SKM-1 (cell line): ENCODE results near the gene KDM3A.

ENCODE experiments used
- DNase-seq: peaks from one replicate; lab custom pipeline; 2025; ENCODE audit not compliant: unreplicated experiment; lab: John Stamatoyannopoulos, UW

KDM3A gene

GRCh38 chr2:86440631-86441391, at the start of gene KDM3A:
TSS of gene KDM3A (plus strand) at chr2:86441371. CDS start at chr2:86442048, 677 bp downstream.
- DNase-seq, result peak; percentile 99

- DNase-seq, result no peak
These were observed 48.2 kb upstream of the KDM3A start for GRCh38 chr2:86392873-86393518.

- DNase-seq, result no peak
These were observed 47.4 kb upstream of the KDM3A start for GRCh38 chr2:86393521-86394491.

GRCh38 chr2:86396291-86396785, 44.8 kb upstream of the KDM3A start:
- peak; percentile 63 for DNase-seq

- no peak for DNase-seq
These were observed 43.2 kb upstream of the KDM3A start for GRCh38 chr2:86397986-86398385.

- no peak for DNase-seq
These were observed 42.4 kb upstream of the KDM3A start for GRCh38 chr2:86398500-86399474.

- DNase-seq, result no peak
These were observed 40.9 kb upstream of the KDM3A start for GRCh38 chr2:86400321-86400720.

- no peak for DNase-seq
These were observed 30.6 kb upstream of the KDM3A start for GRCh38 chr2:86410581-86410980.

GRCh38 chr2:86411396-86411795, 29.8 kb upstream of the KDM3A start:
- no peak for DNase-seq

GRCh38 chr2:86412007-86412406, 29.2 kb upstream of the KDM3A start:
- DNase-seq, result no peak

GRCh38 chr2:86413296-86414094, 27.7 kb upstream of the KDM3A start:
- no peak for DNase-seq

GRCh38 chr2:86414996-86415395, 26.2 kb upstream of the KDM3A start:
- no peak for DNase-seq

GRCh38 chr2:86416146-86416545, 25.0 kb upstream of the KDM3A start:
- peak; percentile 67 for DNase-seq

GRCh38 chr2:86417961-86418360, 23.2 kb upstream of the KDM3A start:
- no peak for DNase-seq

GRCh38 chr2:86420913-86421312, 20.3 kb upstream of the KDM3A start:
- no peak for DNase-seq

GRCh38 chr2:86426271-86426670, 14.9 kb upstream of the KDM3A start:
- DNase-seq, result no peak

GRCh38 chr2:86429335-86429734, 11.8 kb upstream of the KDM3A start:
- DNase-seq, result no peak

- no peak for DNase-seq
These were observed 10.8 kb upstream of the KDM3A start for GRCh38 chr2:86430368-86430767.

- peak; percentile 20 for DNase-seq
These were observed 8.0 kb upstream of the KDM3A start for GRCh38 chr2:86433137-86433536.
